HG03521 (cell line): ENCODE data around the gene CCDC6.
"Not testable (repeated sequence)": the region's sequence is repeated elsewhere in the genome, so short reads cannot be mapped to it uniquely, and the experiment has no call there.

Experiments
- ATAC-seq: cut with Tn5 transposase; IDR thresholded peaks from one replicate; pipeline ENCODE4 v1.9.1; 2021; ENCODE audit warnings: mild to moderate bottlenecking, moderate library complexity; ENCODE audit not compliant: unreplicated experiment

Gene CCDC6

DNA sequence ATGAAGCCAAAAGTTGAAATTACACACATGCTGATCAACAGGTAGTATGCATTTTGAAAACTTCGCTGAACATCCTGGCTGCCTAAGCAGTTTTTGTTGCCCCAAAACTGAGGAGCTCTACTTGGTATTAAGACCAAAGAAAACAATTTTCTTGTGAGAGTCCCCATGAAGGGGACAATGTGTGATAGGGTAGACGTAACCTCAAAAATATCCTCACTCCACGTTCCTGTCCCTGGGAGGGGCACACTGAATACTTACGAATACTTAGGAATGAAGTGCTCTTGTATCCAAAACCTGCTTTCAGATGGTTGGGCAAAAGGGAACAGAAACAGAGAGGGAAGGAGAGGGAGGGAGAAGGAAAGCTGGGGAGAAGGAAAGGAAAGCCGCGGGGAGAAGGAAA lies 24.7 kb downstream of the CCDC6 start:
- ATAC-seq = no peak

DNA sequence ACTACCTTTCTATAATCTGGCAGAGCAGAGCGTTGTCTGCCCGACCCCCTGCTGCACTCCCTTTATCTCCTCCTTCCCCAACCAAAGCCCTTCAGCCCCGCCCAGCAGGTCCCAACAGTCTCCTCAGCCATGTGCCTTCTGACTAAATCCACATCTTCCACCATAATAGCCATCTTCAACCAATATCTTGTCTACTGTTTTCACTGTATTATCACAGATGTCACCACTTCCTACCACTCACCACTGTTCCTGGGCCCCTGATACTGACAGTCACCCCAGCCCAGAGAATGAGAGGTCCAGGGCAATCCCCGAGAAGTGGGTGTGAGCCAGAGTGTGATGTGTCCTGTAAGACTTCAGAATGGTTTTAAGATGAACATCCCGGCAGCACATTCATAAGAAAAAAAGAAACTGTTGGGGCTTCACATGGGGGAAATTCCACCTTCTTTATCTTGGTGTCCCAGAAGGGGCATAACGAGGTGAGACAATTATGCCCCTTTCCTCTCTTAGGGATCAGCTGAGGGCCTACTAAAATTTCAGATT lies 25.3 kb downstream of the CCDC6 start:
- ATAC-seq = peak; percentile 46

DNA sequence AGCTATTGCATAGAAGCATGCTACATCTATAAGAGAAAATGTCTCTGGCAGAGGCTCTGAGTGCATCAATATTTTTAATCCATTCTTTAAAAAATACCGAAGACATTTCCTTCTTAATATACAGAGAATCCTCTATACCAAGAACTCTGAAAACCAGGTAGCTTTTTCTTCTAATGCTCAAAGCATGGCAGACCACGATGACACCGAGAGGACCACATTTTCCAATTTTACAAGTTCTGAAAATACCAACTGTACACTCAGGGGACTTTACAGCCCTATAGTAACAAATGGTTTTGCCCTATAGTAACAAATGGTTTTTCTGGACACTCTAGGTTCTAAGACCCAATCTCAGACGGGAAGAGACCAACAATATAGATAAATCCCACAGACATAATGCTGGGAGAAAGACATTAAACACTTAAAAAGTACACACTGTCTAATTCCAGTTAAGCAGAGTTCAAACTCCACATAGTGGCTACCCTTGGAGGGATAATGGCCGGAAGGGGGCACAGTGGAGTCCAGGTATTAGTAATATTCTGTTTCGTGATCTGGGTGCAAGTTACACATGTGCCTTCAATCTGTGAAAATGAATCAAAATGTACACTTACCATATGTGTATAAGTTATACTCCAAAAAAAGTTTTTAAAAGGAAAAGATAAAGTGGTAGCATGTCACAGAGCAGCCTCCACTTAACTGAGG lies 26.2 kb downstream of the CCDC6 start:
- ATAC-seq = no peak

DNA sequence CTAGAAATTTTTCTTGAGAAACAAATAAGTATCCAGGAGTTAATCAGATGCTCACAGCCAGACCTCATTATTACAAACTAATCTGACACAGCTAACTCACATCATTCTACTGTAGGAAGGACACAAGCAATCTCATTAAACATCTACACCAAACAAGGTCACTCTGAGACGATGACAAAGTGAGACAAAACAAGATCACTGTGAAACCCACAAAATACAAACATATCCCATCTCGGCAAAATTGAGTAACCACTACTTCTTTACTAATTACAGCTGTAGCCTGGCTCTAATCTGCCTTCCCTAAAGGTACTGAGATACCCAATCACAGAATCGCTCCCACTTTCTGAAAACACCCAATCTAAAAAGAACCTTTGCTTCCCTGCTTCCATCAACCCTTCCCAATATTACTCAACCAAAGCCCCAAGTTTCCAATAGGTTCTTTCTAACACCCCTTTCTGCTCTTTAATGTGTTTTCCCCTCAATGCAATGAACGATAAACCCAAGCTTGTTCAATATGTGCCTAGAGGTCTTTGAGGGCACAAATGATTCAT lies 26.9 kb downstream of the CCDC6 start:
- peak; percentile 42 for ATAC-seq

DNA sequence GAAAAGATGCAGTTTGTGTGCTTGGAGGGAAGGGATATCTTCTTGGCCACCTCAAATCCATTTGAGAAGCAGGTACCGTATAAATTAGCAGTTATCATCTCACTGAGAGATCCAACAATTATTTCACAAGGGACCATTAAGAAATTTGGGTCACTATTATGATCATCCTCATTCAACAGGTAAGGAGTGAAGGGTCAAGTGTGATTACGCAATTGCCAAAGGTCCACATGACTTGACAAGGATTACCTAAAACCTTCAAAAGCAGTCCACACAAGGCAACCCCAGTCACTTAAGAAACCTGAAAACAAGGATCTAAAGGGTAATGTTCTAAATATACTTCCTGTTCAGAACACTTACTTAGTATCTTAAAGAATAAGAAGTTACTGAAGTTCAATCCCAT lies 27.4 kb downstream of the CCDC6 start:
- no peak for ATAC-seq

DNA sequence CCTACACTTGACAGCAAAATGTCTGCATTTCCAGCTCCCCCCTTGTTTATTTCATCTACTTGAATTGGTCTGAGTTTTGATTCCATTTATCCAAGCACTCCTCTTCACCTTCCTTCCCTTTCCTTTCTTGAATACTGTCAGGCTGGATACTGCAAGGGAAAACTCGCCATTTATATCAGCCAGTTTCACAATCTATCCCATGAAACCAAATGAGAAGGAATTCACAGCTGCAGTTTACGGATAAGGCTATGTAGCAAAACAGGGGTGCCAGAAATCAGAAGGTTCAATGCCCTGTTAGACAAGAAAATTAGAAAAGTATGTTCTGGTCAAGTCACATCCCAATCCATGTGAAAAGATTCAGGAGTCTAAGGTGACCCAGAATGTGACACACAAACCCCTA lies 28.1 kb downstream of the CCDC6 start:
- ATAC-seq = no peak

DNA sequence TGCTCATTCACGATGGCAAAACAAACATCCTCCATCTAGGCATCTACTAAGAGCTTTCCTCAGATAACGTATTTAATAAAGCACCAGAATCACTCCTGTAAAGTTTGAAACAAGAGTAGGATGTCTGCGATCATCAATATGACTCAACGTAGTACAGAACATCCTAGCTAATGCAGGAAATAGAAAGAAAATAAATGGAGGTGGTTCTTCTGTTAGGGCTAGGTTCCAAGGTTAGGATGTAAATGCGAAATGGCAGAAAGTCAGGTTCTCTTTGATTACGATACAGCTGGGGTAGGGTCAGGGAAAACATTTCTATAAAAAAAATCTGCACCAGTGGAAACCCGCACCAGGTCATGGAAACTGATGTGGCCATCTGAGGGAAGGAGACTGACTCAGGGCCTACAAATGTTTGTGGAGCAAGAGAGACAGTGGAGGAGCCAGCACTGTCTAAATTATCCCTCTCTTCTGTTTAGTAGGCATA lies 29.1 kb downstream of the CCDC6 start:
- ATAC-seq = no peak

DNA sequence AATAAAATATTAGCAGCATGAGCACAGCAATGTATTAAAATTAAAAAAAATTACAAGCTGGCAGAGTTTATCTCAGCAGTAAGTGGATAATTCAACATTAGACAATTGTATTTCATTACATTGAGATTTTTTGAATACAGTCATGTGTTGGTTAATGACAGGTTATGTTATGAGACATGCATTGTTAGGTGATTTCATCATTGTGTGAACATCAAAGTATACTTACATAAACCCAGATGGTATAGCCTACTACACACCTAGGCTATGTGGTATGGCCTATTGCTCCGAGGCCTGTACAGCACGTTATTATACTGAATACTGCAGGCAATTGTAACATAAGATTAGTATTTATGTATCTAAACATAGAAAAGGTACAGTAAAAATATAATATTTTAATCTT lies 29.7 kb downstream of the CCDC6 start:
- ATAC-seq = no peak

DNA sequence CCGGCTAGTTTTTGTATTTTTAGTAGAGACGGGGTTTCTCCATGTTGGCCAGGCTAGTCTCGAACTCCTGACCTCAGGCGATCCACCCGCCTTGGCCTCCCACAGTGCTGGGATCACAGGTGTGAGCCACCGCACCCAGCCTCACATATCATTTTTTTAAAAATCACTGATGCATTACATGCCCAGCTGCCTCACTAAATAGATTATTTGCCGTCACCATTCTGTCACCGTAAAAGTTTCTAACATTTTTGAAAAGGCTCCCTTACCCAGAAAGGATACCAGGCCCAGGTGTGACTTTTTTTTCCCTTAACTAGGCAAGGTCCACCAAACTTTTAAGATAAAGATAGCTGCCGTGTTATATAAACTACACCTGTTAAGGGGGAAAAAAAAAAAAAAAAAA lies 30.1 kb downstream of the CCDC6 start:
- not testable (repeated sequence) for ATAC-seq

DNA sequence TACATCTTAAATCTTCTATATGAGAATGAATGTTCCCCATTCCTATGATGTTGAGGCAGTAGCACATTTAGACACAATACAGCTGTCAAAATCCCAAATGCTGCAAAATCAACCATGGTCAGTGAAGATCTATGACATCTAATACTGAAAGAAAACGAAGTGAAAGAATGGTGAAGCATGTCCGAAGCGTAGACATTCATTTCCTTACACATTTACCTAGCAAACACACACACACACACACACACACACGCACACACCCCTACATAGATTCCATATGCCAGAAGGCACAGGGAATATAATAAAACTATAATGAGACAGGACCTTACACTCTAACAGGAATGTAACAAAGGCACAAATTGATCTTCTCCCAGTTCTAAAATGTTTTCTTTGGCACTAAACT lies 32.5 kb downstream of the CCDC6 start:
- peak; percentile 62 for ATAC-seq

DNA sequence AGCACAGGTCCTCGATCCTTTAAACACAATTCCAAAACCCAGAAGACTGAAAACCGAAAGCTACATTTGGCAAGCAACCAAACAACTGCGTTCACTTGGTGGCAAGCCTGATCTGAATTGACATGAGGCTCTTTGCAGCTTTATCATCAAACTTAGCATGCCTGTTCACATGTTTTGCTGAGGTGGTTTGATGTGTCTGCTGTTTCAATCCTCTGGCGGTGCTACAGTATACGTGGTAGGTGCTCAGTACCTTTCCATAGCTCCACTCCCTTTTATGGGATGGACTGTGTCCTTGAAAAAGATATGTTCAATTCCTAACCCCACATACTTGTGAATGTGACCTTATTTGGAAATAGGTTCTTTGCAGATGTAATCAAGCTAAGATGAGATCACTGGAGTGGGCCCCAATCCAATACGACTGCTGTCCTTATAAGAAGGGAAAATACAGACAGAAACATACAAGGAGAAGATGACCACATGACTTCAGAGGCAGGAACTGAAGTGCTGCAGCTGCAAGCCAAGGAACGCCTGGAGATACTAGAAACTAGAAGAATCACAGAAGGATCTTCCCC lies 33.4 kb downstream of the CCDC6 start:
- no peak for ATAC-seq

DNA sequence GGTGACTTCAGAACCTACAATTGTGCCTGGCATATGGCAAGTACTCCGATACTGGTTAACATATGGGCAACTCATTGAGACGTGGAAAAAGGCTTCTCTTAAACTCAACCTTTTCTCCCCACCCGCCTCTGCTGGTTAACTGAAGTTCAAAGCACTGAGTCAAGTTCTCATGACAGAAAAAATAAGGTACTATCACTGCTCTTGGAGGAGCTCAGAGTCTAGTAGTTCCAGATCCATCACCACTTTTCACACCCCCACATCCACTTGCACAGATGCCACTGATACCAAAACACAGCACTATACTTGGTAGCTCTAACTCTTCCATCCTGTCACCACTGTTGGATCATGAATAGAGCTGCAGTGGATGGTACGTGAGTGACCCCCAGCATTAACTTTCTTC lies 36.2 kb downstream of the CCDC6 start:
- ATAC-seq = no peak

DNA sequence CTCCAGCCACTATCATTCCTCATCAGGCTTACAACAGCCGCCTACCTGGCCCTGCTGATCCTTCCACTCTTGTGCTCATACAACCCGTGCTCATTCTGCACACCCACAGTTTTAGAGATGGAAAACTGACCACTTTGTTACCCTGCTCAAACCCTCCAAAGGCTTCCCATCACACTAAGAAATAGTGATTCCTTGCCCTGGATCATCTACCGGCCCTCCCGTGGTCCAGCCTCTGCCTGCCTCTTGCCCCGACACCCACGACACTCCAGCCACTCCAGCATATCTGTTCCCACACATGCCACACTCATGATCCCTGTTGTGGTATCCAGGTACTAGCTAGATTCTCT lies 36.8 kb downstream of the CCDC6 start:
- ATAC-seq = no peak

DNA sequence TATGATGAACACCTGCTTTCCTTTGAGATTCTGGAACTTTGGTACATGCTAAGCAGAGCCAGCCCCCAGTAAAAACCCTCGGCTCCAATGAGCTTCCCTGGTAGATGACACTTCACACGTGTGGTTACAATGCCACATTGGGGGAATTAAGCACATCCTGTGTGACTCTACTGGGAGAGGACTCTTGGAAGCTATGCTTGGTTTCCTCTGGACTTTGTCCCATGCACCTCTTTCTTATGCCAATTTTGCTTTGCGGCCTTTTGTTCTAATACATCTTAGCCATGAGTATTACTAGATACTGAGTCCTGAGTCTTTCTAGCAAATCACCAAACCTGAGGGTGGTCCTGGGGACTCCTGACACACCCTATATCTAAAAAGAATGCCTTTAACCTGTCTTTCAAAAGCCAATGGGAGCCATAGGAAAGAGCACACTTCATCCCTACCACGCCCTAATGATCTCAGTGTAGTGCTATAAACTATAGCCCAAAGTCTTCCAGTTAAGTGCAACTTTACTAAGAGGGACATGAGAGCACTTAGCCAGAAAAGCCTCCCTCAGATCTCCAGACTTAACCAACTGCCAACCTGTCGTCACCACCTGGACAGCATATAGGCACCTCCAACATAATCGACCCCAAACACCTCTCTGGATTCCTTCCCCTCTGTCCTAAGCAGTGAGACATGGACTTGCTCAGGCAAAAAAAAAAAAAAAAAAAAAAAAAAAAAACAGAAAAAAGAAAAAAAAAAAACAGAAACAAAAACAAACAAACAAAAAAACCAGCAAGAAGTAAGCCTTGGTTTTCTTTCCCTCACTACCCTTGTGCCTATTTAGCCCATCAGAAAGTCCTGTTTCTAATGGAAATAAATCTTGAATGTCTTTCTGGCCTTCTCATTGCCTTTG lies 37.4 kb downstream of the CCDC6 start:
- ATAC-seq = no peak

DNA sequence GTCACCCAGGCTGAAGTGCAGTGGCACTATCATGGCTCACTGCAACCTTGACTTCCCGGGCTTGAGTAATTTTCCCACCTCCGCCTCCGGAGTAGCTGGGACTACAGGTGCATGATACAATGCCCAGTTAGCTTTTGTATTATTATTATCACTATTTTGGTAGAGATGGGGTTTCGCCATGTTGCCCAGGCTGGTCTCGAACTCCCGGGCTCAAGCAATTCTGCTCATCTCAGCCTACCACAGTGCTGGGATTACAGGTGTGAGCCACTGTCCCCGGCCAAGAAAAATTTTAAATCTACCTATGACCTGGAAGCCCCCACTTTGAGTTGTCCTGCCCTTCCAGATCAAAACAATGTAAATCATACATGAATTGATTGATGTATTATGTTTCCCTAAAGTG lies 38.8 kb downstream of the CCDC6 start:
- no peak for ATAC-seq

DNA sequence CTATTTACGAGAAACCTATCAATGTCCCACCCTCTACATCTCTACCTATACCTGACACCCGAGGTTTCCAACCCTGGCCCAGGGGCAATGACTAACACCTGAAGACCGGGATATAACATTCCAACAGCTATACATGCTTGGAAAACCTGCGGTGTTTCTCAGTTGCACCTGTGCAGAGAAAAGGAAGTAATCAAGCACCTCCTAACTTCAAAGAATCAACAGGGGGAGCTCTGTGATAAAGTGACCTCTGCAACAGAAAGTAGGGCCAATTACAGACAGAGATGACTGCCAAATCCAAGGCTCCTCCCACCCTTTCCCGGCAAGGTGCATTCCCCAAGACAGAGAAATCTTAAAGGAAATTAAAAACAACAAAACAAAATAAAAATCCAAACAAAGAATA lies 41.3 kb downstream of the CCDC6 start:
- ATAC-seq = peak; percentile 58

DNA sequence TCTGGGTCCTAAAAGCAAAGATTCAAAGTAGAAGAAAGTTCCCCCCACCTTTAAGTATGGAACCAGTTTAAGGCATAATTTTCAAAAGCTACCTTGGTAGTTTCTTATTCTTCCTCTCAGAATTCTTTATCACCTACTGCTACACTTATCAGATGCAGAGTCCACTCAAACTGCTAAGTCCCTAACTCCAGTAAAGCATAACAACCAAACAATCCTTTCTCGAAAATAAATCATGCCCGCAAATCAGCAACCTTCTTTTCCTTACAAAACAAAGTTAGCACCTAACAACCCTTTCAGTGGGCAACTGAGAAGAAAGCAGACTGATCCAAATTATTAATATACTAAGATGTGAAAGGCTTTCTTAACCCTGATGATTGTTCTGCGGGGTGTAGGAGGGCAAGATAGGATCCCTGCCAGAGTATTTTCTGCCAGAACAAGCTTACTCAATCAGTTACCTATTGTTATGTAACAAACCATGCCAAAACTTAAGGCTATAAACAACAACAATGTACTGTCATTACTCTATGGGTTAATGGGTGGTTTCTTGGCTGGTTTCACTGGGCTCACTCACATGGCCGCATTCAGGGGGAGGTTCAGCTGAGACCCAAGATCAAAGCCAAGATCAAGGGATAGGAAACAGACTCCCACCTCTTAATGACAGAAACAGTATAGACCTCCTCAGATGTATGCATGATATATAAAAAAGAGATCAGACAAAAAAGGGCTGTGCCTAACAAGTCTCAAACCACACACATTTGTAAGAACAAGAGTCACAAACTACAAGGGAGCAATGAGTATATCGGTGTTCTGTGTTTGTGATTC lies 42.0 kb downstream of the CCDC6 start:
- ATAC-seq = no peak

DNA sequence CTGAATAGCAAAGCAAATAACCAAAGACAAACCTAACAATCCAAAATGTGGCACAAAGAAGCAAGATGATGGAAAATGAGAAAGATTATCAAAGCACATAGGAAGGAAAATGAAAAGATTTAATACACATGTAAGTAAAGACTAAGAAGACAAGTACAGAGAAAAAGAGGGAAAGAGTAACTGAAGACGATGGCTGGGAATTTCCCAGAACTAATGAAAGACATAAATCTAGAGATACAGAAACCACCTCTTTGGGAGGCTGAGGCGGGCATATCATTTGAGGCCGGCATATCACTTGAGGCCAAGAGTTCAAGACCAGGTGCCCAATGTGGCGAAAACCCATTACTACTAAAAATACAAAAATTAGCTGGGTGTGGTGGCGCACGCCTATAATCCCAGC lies 46.8 kb downstream of the CCDC6 start:
- ATAC-seq = no peak

DNA sequence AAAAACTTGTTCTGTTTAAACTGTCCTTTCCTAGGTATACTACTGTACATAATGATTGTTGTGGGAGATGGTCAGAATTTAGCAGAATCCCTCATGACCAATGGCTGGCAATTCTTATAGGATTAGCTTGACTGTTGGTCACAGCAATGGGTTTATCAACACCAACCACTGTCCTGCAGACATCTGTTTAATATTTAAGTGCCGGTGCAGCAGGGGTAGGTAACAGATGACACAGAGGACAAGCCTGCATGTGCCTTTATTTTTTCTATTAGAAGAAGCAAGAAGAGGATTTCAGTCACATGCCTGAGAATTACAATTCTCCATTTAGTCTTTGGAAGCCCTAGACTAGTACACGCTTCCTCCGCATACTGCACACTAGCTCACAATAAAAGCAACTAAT lies 48.4 kb downstream of the CCDC6 start:
- ATAC-seq = no peak

DNA sequence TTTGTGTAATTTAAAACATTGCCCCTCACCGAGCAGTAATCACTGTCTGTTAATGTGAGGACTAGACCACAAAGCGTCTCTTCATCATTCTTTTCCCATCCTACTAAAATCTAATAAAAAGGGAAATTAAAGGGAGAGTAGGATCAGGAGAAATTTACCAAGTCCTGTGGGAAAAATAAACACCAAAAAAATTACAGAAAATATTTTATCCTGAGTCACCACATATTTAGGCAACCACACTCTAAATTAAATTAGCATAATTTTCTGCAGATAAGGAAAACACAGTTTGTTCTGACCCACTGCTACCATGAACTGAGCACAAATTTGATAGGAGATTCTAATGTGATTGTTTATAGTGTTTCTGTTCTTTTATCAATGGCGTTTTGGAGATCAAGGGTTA lies 49.3 kb downstream of the CCDC6 start:
- ATAC-seq = no peak

DNA sequence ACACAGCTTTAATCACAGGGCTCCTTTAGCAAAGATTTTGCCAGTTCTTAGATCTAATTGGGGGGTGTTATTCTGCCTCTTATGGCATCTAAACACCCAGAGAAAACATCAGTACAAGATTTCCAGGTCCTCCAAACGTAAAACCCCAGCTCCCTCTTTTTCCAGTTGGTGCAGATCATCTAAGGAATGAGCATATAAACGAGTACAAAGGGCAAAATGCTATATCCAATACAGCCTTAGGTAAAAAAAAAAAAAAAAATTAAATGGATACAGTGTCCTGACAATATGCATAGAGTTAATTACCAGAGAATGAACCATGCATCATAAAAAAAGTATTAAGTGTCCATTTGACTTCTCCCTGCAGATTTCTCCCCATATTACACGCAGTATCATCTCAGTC lies 50.3 kb downstream of the CCDC6 start:
- ATAC-seq = no peak
